Ishikawa (cell line): Measurements from ENCODE around the gene ZCCHC17.

ENCODE experiments used
- CEBPB ChIP-seq: IDR thresholded peaks from 2 replicates; pipeline ENCODE4 v1.6.1; 2012
- CREB1 ChIP-seq: IDR thresholded peaks from 2 replicates; pipeline ENCODE4 v1.6.1; 2012; ENCODE audit warnings: low read depth
- EGR1 ChIP-seq: IDR thresholded peaks from 2 replicates; pipeline ENCODE4 v1.6.1; 2012
- EP300 ChIP-seq: IDR thresholded peaks from 2 replicates; pipeline ENCODE4 v1.6.1; 2012; ENCODE audit warnings: borderline replicate concordance
- FOXM1 ChIP-seq: IDR thresholded peaks from 2 replicates; pipeline ENCODE4 v1.6.1; 2012; ENCODE audit warnings: low read depth, borderline replicate concordance
- MAX ChIP-seq: IDR thresholded peaks from 2 replicates; pipeline ENCODE4 v1.6.1; 2012
- NFIC ChIP-seq: IDR thresholded peaks from 2 replicates; pipeline ENCODE4 v1.6.1; 2012
- RAD21 ChIP-seq: IDR thresholded peaks from 2 replicates; pipeline ENCODE4 v1.6.1; 2012; ENCODE audit warnings: low read depth
- TAF1 ChIP-seq: IDR thresholded peaks from 2 replicates; pipeline ENCODE4 v1.6.1; 2012; ENCODE audit warnings: low read depth, mild to moderate bottlenecking
- TEAD4 ChIP-seq: IDR thresholded peaks from 2 replicates; pipeline ENCODE4 v1.6.1; 2012
- YY1 ChIP-seq: IDR thresholded peaks from 2 replicates; pipeline ENCODE4 v1.6.1; 2012; ENCODE audit warnings: low read depth
- ZBTB7A ChIP-seq: IDR thresholded peaks from 2 replicates; pipeline ENCODE4 v1.6.1; 2012; ENCODE audit warnings: low read depth
- TF ChIP-seq, protein P1 (sequence below): IDR thresholded peaks from 2 replicates; pipeline ENCODE4 v1.6.1; 2012; ENCODE audit warnings: low read depth, mild to moderate bottlenecking

GRCh38 chr1:31345635-31346034 lies 48.8 kb downstream of the ZCCHC17 start:
- TF ChIP-seq CEBPB (no peak), TAF1 (no peak), TEAD4 (no peak), YY1 (no peak), FOXM1 (no peak), EP300 (no peak), MAX (no peak), ZBTB7A (no peak), EGR1 (no peak), RAD21 (no peak), CREB1 (no peak), NFIC (no peak)
- TF ChIP-seq, protein P1, sequence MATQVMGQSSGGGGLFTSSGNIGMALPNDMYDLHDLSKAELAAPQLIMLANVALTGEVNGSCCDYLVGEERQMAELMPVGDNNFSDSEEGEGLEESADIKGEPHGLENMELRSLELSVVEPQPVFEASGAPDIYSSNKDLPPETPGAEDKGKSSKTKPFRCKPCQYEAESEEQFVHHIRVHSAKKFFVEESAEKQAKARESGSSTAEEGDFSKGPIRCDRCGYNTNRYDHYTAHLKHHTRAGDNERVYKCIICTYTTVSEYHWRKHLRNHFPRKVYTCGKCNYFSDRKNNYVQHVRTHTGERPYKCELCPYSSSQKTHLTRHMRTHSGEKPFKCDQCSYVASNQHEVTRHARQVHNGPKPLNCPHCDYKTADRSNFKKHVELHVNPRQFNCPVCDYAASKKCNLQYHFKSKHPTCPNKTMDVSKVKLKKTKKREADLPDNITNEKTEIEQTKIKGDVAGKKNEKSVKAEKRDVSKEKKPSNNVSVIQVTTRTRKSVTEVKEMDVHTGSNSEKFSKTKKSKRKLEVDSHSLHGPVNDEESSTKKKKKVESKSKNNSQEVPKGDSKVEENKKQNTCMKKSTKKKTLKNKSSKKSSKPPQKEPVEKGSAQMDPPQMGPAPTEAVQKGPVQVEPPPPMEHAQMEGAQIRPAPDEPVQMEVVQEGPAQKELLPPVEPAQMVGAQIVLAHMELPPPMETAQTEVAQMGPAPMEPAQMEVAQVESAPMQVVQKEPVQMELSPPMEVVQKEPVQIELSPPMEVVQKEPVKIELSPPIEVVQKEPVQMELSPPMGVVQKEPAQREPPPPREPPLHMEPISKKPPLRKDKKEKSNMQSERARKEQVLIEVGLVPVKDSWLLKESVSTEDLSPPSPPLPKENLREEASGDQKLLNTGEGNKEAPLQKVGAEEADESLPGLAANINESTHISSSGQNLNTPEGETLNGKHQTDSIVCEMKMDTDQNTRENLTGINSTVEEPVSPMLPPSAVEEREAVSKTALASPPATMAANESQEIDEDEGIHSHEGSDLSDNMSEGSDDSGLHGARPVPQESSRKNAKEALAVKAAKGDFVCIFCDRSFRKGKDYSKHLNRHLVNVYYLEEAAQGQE, result no peak
